NCI-H2171 treated with DMSO at 0.1 percent for 48 hours (cell line): Measurements from ENCODE around the gene GALR1.
"Not testable (repeated sequence)": the region's sequence is repeated elsewhere in the genome, so short reads cannot be mapped to it uniquely, and the experiment has no call there.

ENCODE experiments used
- DNase-seq: peaks from one replicate; lab custom pipeline; 2025; lab: John Stamatoyannopoulos, UW

Gene GALR1

GRCh38 chr18:77250926-77251729, 1.5 kb downstream of the GALR1 start:
- DNase-seq, result no peak

GRCh38 chr18:77251730-77252050, 2.0 kb downstream of the GALR1 start:
- no peak for DNase-seq

GRCh38 chr18:77254711-77255405, 5.2 kb downstream of the GALR1 start:
- DNase-seq, result peak; percentile 22

- no peak for DNase-seq
These were observed 5.9 kb downstream of the GALR1 start for GRCh38 chr18:77255426-77256105.

- DNase-seq, result no peak
These were observed 13.2 kb downstream of the GALR1 start for GRCh38 chr18:77262643-77263465.

- DNase-seq, result no peak
These were observed 13.8 kb downstream of the GALR1 start for GRCh38 chr18:77263466-77263763.

- DNase-seq, result no peak
These were observed 18.3 kb downstream of the GALR1 start for GRCh38 chr18:77267969-77268368.

GRCh38 chr18:77268456-77268855, 18.8 kb downstream of the GALR1 start:
- DNase-seq, result no peak

GRCh38 chr18:77271576-77272481, 22.2 kb downstream of the GALR1 start:
- no peak for DNase-seq

- not testable (repeated sequence) for DNase-seq
These were observed 41.2 kb downstream of the GALR1 start for GRCh38 chr18:77290841-77291240.

- no peak for DNase-seq
These were observed 48.5 kb downstream of the GALR1 start for GRCh38 chr18:77298172-77298571.

- DNase-seq, result no peak
These were observed 50.1 kb downstream of the GALR1 start for GRCh38 chr18:77299706-77300105.

- peak; percentile 77 for DNase-seq
These were observed 50.9 kb downstream of the GALR1 start for GRCh38 chr18:77300579-77300978.

- DNase-seq, result no peak
These were observed 54.6 kb downstream of the GALR1 start for GRCh38 chr18:77304268-77304667.

GRCh38 chr18:77305676-77306075, 56.0 kb downstream of the GALR1 start:
- no peak for DNase-seq

- DNase-seq, result no peak
These were observed 58.6 kb downstream of the GALR1 start for GRCh38 chr18:77308216-77308615.

GRCh38 chr18:77314511-77314910, 64.9 kb downstream of the GALR1 start:
- DNase-seq, result no peak

GRCh38 chr18:77314952-77315351, 65.3 kb downstream of the GALR1 start:
- no peak for DNase-seq

GRCh38 chr18:77316008-77316407, 66.4 kb downstream of the GALR1 start:
- DNase-seq, result no peak

GRCh38 chr18:77316641-77317040, 67.0 kb downstream of the GALR1 start:
- DNase-seq, result no peak

GRCh38 chr18:77320971-77321559, 71.4 kb downstream of the GALR1 start:
- peak; percentile 85 for DNase-seq
